T-helper 2 cell treated with Interferon-gamma antibody and Interleukin-4, amounts not matched to agents 5 μg/mL and 100 μg/mL, for 36 hours (primary cell): ENCODE data around the gene STIL.

Experiments
- DNase-seq: peaks from one replicate; pipeline ENCODE4 v3.0.0; 2021; ENCODE audit warnings: low spot score
- H3K27ac Mint-ChIP-seq: one replicate; pipeline ENCODE4 v1.8.0; 2021; ENCODE audit warnings: mild to moderate bottlenecking, mixed read lengths
- H3K27me3 Mint-ChIP-seq: one replicate; pipeline ENCODE4 v1.8.0; 2021; ENCODE audit warnings: low read depth, mixed read lengths
- H3K36me3 Mint-ChIP-seq: one replicate; pipeline ENCODE4 v1.8.0; 2021; ENCODE audit warnings: low read depth, mixed read lengths
- H3K4me1 Mint-ChIP-seq: one replicate; pipeline ENCODE4 v1.8.0; 2021; ENCODE audit warnings: low read depth, mixed read lengths
- H3K4me3 Mint-ChIP-seq: one replicate; pipeline ENCODE4 v1.8.0; 2022; ENCODE audit warnings: mild to moderate bottlenecking, moderate library complexity, mixed read lengths
- H3K9me3 Mint-ChIP-seq: one replicate; pipeline ENCODE4 v1.8.0; 2021; ENCODE audit warnings: mixed read lengths

The STIL gene

DNA sequence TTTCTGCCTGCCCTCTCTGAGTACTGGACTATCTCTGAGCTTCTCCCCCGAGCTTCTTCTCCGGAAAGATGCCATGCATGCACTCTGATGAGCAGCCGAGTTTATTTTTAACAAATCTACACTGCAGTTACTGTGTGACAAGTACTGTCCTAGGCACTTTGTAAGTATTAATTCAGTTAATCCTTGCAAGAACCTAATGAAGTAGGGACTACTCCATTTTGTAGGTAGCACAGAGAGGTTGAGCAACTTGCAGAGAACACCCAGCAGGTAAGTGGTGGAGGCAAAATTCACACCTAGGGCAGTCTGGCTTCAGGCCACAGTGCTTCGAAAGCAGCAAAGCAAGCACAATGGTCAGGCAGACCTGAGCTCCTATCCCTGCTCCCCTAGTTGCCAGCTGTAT lies 78.1 kb downstream of the STIL start:
- H3K9me3 Mint-ChIP-seq, result no peaks in the 10 kb centered on the region
- peaks cover 50% of the 10 kb centered on the region for H3K27me3 Mint-ChIP-seq
- H3K4me1 Mint-ChIP-seq, result peaks cover 46% of the 10 kb centered on the region
- H3K4me3 Mint-ChIP-seq, result no peak overlapping the region
- H3K36me3 Mint-ChIP-seq, result peaks cover 3% of the 10 kb centered on the region
- H3K27ac Mint-ChIP-seq, result no peak overlapping the region
- no peak for DNase-seq

DNA sequence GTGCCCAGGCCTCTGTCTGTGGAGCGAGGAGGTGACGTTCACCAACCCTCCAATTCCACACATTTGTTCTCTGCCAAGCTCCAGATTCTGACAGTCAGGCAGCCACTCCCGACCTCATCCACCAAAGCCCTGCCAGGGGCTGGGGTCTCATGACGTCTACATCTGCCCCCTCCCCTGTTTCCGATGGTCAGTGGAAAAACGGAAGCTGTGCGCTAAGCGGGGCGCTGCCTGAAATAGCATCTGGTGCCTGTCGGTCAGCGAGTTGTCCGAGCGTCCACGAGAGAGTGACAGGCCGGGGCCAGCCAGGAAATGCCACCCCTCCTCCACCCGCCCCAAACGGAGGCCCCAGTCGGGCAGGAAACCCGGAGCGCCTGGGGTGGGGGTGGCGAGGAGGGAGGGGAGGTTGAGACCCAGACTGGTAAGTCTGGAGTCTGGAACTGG lies 78.7 kb downstream of the STIL start:
- no peak overlapping the region for H3K27ac Mint-ChIP-seq
- peaks cover 55% of the 10 kb centered on the region for H3K27me3 Mint-ChIP-seq
- no peak for DNase-seq
- H3K4me3 Mint-ChIP-seq, result no peak overlapping the region
- peaks cover 47% of the 10 kb centered on the region for H3K4me1 Mint-ChIP-seq
- peaks cover 3% of the 10 kb centered on the region for H3K36me3 Mint-ChIP-seq
- no peaks in the 10 kb centered on the region for H3K9me3 Mint-ChIP-seq

DNA sequence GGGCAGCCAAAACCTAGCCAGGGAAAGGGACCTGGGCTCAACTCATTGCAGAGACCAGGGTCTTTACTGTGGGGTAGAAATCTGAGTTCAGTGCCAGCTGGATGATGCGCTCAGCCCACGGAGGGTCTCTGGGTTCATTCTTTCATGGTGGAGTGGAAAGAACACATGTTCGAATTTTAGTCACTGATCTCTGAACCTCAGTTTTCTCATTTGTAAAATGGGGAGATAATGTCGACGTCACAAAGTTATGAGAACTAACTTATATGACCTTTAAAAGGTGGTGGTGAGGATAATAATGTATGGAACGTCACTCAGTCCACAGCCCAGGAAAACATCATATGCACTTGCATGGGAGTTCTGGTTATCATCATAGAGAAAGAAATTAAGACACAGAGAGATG lies 80.8 kb downstream of the STIL start:
- DNase-seq, result no peak
- H3K27me3 Mint-ChIP-seq, result peaks cover 75% of the 10 kb centered on the region
- H3K36me3 Mint-ChIP-seq, result peaks cover 3% of the 10 kb centered on the region
- H3K4me3 Mint-ChIP-seq, result no peak overlapping the region
- H3K4me1 Mint-ChIP-seq, result peaks cover 42% of the 10 kb centered on the region
- no peaks in the 10 kb centered on the region for H3K9me3 Mint-ChIP-seq
- H3K27ac Mint-ChIP-seq, result no peak overlapping the region

DNA sequence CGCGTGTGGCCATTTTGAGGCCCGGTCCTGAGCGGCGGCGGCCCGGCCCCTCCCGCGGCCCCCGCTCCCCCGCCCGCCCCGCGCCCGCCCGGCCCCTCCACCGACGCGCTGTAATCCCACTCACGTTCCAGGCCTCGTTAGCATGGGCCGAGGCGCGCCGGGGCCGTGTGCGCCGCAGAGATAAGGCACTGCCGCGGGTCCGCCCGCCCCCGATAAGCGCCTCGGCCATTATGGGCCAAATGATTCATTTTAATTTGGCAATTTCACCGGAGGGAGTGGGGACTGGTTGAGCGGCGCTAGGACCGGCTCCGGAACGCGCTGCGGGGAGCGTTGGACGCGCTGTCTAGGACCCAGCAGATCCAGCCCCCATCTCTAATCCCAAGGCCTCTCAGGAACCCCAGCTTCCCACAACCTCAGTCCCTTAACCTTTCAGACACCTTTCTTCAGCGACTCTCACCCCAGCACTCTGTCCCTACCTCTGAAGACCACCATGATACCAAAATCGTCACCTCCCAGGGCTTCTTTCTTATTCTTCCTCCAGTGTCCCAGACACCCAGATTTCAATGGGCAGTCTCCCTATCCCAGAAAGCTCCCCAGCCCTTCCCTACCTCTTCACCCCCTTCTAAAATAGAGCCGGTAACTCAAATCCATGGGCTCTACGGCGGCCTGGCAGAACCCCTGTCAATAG lies 81.6 kb downstream of the STIL start, which contains the start of gene TAL1:
Gene TAL1, minus strand, starts transcription at position 39 of the 688 bp plus-strand sequence. CDS start 6,337 bp downstream, outside the sequence.
- peaks cover 84% of the 10 kb centered on the region for H3K27me3 Mint-ChIP-seq
- peak within 1 kb of the TSS; percentile 72 for H3K4me3 Mint-ChIP-seq
- peaks cover 3% of the 10 kb centered on the region for H3K36me3 Mint-ChIP-seq
- H3K4me1 Mint-ChIP-seq, result peaks cover 35% of the 10 kb centered on the region
- no peaks in the 10 kb centered on the region for H3K9me3 Mint-ChIP-seq
- DNase-seq, result no peak
- peak within 1 kb of the TSS; percentile 14 for H3K27ac Mint-ChIP-seq

DNA sequence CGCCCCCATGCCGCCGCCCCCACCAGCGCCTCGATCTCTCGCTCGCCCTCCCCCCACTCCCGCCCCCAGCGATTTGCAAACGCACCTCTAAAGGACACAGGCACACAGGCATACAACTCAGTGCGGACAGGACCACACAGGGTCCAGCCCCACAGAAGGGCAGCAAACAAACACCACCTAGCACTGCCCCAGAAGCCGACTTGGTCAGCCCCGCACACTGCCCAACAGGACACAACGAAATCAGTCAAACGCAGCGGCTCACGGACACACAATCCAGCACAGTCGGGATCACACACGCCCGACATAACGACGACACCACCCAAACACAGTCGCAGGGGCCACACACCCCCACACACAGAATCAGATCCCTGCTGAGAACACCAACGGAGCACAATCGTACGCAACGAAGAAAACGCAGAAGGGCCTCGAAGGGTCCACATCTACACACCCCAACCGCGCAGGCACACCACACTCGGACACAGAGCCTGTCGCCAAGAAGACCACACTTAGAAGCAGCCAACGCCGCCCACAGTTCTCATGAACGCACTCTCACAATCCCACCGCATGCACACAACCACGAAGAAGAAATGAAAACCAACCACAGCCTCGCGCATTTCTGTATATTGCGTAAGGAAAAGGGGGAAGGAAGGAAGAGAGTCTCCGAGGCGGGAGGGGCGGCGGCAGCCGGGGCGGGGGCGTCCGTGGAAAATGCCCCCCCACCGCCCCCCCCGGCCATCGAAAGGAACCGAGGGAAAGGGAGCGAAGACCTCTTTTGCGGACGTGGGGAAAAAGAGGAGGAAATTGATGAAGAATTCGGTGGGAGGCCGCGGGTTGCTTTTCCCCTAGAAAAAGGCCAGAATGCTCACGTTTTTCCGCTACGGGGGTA lies 82.4 kb downstream of the STIL start:
- DNase-seq, result peak; percentile 38
- Mint-ChIP-seq H3K9me3 (no peaks in the 10 kb centered on the region), H3K36me3 (peaks cover 3% of the 10 kb centered on the region), H3K27me3 (peaks cover 89% of the 10 kb centered on the region), H3K4me3 (peak overlapping the region; percentile 72), H3K4me1 (peaks cover 32% of the 10 kb centered on the region), H3K27ac (peak overlapping the region; percentile 14)

DNA sequence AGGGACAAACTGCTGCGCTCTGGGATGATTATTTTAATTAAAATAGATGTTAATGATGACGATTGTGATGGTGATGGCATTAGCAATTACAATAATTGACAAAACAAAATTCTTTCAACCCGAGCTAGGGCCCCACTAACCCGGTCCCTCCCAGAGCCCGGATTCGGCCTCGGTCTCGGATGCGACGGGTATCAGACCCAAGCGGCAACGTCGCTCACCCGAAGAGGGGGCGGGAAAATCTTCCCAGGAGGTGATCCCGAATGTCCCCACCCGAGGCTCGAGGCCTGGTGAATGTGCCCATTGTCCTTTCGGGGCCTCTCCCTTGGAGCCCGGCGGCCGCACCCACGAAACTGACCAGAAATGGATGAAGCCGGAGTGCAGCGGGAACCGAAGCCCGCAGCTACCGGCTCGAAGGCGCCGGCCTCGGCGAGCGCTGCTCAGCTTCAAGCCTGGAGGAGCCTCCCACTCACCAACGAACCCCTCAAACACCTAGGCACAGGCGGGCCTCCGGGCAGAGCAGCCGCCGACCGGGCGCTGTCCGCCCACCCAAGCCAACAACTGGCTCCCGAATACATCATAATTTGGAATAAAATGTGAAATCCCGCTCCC lies 83.2 kb downstream of the STIL start:
- no peaks in the 10 kb centered on the region for H3K9me3 Mint-ChIP-seq
- peak overlapping the region; percentile 72 for H3K4me3 Mint-ChIP-seq
- peaks cover 29% of the 10 kb centered on the region for H3K4me1 Mint-ChIP-seq
- peaks cover 91% of the 10 kb centered on the region for H3K27me3 Mint-ChIP-seq
- H3K27ac Mint-ChIP-seq, result no peak overlapping the region
- H3K36me3 Mint-ChIP-seq, result peaks cover 3% of the 10 kb centered on the region
- DNase-seq, result no peak

DNA sequence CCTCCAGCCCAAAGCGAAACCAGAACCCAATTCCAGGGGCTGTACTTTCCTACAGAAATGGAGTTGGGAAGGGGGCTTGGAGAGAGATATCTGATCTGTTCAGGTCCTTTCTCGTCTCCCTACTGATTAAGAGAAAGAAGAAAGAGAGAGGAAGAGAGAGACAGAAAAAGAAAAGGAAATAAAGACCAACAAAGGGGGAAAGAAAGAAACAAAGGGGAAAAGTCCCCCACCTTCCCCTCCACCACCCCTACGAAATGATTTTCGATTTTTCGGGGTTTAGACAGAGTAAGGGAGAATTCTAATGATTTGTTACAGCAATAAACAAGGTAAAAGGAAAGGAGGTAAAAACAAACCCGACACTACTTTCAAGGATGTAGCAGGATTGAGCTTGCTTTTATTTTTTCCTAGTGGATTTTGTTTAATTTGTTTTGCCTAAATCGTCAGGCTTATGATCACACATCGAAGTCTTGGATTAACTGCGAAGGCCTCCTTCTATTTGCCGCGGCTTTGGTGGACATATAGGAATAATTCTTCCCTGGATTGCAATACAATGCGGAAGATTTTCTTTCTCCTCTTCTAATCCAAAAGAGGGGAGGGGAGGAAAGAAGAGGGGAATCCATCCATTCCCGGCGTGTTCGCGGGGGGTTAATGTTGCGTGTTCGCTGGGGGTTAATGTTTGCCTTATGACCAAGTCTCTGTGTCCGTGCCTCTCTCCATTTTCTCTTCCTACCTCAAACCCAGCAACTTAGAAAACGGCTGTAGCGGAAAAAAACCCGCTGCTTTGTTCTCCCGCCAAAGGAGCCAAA lies 83.9 kb downstream of the STIL start:
- no peak for DNase-seq
- Mint-ChIP-seq H3K36me3 (peaks cover 3% of the 10 kb centered on the region), H3K4me3 (peak overlapping the region; percentile 28), H3K4me1 (peaks cover 24% of the 10 kb centered on the region), H3K27me3 (peaks cover 89% of the 10 kb centered on the region), H3K9me3 (no peaks in the 10 kb centered on the region), H3K27ac (peak overlapping the region; percentile 37)

DNA sequence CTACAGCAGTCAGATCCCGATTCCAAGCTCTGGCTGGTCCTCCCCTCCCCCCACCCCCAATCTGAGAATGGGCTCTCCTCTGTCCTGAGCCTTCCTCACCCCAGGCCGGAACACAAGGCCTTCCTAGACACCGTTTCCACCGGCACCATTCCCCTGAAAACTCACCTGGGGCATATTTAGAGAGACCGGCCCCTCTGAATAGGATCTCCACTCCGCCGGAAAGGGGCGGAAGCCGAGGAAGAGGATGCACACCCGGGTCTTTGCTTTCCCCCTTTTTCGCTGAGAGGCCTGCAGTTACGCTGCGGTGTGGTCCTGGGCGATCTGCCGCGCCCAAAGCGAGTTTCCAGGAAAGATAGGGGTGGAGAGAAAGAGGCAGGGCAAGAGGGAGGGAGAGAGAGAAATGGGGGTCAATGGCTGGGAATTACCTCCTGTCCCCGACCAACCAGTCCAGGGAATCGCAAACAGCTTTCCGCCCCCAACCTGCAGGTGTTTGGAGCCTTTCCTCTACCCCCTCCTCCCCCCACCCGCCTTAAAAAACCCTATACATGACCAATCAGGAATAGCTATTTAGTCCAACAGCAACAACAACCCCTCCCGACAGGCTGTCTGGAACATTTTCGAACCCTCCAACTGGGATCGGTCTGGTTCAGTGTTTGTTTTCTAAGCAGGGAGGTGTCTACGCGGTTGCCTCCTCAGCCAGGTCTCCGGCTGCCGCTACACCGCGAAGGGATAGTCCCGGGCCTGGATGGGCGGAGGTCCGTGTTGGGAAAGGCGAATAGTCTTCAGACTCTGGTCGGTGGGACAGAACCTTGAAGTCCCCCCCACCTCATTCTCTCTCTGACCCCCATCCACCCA lies 84.7 kb downstream of the STIL start:
- no peak for DNase-seq
- no peak overlapping the region for H3K4me3 Mint-ChIP-seq
- H3K27ac Mint-ChIP-seq, result no peak overlapping the region
- H3K4me1 Mint-ChIP-seq, result peaks cover 23% of the 10 kb centered on the region
- peaks cover 82% of the 10 kb centered on the region for H3K27me3 Mint-ChIP-seq
- no peaks in the 10 kb centered on the region for H3K9me3 Mint-ChIP-seq
- H3K36me3 Mint-ChIP-seq, result peaks cover 3% of the 10 kb centered on the region

DNA sequence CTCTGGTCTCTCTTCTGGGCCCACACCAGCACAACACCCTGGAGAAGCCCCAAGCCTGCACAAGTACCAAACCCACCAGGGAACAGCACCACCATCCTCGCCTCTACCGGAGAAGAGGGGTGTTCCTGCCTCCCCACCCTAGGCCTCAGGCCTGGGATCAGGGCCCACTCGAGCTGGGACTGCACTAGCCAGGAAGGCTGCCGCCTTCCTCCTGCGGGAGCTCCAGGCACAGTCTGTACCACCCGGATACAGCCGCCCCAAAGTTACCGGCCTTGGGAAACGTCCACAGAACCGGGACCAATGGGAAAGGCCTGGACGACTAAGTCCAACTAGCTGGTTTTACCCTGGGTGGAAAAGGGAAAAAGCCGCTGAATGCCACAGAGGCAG lies 85.3 kb downstream of the STIL start:
- Mint-ChIP-seq H3K27ac (no peak overlapping the region), H3K4me3 (no peak overlapping the region), H3K27me3 (peaks cover 76% of the 10 kb centered on the region), H3K36me3 (peaks cover 3% of the 10 kb centered on the region), H3K9me3 (no peaks in the 10 kb centered on the region), H3K4me1 (peaks cover 23% of the 10 kb centered on the region)
- DNase-seq, result no peak

DNA sequence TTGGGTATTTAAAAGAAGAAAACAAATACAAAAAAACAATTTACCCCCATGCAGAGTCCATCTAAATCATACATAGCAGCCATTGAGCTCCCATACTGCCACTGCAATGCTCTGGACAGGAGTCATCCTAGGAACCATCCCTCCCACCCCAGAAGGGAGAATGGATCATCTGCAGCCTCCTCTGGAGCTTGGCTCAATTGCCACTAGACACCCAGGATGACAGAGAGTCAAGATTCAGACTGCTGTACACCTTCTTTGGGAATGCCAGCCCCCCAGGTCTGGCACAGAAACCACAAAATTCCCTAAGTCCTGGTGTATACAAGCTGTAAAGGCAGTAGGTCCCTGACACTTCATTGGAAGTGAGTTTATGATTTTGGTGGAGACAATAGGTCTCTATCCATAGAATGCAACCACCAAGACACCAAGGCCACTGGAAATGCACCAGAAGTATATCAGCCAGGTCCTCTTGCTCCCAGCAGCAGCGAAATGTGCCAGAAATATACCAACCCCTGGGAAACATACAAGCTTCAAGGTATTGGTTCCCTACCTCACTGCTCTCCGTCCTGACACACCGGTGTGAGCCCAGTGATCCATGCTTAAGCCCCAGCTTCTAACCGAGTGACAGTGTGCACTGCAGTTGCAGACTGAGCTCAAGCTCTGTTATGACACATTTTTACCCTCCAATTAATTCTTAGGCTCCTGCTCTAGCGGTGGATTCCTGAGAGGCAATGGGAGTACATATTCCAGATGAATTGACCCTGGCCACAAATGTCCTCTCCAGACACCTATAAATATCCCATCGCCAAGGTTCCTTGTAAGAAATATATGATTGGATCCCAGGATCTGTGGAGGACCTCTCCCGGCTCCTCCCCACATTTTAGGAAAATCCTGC lies 86.4 kb downstream of the STIL start:
- Mint-ChIP-seq H3K36me3 (peaks cover 3% of the 10 kb centered on the region), H3K27me3 (peaks cover 65% of the 10 kb centered on the region), H3K9me3 (no peaks in the 10 kb centered on the region), H3K4me1 (peaks cover 22% of the 10 kb centered on the region), H3K27ac (no peak overlapping the region), H3K4me3 (no peak overlapping the region)
- DNase-seq, result no peak

DNA sequence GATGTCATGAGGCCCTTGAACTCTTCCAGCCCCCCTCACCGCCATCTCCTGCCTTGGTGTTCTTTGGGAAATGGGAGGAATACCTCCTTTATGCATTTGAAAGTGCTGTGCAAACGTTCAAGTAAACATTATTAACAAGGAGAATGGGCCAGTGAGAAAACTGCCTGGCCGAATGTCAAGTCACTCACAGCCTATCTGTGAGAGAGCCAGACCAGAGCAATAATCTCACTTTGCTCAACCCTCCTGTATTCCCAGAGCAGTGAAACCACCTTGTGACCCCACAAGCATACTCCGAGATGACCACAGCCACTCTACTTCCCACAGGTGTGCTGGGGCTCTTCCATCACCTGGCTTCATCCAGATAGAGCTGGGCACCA lies 87.1 kb downstream of the STIL start:
- Mint-ChIP-seq H3K4me3 (no peak overlapping the region), H3K9me3 (no peaks in the 10 kb centered on the region), H3K27ac (no peak overlapping the region), H3K4me1 (peaks cover 19% of the 10 kb centered on the region), H3K36me3 (peaks cover 3% of the 10 kb centered on the region), H3K27me3 (peaks cover 63% of the 10 kb centered on the region)
- DNase-seq, result no peak
